ENCODE results near the gene NOD2. TPM values are rescaled to one million over a fixed set of nuclear protein-coding genes. Genes with fewer than 3 reads are reported as not detected.

Gene NOD2
- total and polyA plus RNA-seq, 4 donors, result 2.1 to 14.1 (median 5.9) TPM

DNA sequence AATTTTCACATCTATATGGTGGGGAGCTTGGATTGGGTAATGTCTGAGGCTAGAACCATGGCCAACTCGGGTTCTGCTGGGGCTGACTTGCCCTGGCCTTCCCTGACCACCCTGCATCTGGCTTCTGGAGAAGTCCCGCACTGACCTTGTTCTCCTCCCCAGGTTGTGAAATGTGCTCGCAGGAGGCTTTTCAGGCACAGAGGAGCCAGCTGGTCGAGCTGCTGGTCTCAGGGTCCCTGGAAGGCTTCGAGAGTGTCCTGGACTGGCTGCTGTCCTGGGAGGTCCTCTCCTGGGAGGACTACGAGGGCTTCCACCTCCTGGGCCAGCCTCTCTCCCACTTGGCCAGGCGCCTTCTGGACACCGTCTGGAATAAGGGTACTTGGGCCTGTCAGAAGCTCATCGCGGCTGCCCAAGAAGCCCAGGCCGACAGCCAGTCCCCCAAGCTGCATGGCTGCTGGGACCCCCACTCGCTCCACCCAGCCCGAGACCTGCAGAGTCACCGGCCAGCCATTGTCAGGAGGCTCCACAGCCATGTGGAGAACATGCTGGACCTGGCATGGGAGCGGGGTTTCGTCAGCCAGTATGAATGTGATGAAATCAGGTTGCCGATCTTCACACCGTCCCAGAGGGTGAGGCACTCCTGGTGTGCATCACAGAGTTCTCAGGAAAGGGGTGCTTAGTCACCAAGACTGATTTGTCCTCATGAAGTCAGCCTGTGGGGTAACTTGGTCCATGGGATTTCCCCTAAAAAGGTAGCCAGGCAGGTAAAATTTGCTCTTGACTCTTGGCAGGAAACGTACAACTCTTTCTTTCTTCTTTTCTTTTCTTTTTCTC, 6.1 kb downstream of the NOD2 start:
- DNase-seq (no peak), ATAC-seq (ENCODE audit: insufficient read depth, low FRiP score) (no peak)
- Histone ChIP-seq H3K9me3 (ENCODE audit: control insufficient read depth in 4 of 4, insufficient read depth in 3 of 4, low read length in 3 of 4) (peaks cover 0 to 8% (median 4%) of the 10 kb centered on the region in 4 donors), H3K4me3 (no peak overlapping the region), H3K4me1 (ENCODE audit: control insufficient read depth in 5 of 5, insufficient read depth in 5 of 5, low read length in 5 of 5) (peaks cover 0 to 15% (median 0%) of the 10 kb centered on the region in 5 donors), H3K9ac (ENCODE audit: insufficient read depth in 1 of 2, low read length in 2 of 2) (no peak overlapping the region), H3K36me3 (ENCODE audit: control insufficient read depth in 4 of 4, insufficient read depth in 4 of 4, low read length in 4 of 4) (no peaks in the 10 kb centered on the region), H3K27ac (ENCODE audit: low read depth in 1 of 2, low read length in 1 of 2) (no peak overlapping the region), H3K27me3 (ENCODE audit: control insufficient read depth in 3 of 3, insufficient read depth in 3 of 3, low read length in 2 of 3) (no peaks in the 10 kb centered on the region)
- 65 to 80% methylated on average over 16 to 19 of the region's 19 CpGs for WGBS, 2 donors
- TF ChIP-seq, protein P1, sequence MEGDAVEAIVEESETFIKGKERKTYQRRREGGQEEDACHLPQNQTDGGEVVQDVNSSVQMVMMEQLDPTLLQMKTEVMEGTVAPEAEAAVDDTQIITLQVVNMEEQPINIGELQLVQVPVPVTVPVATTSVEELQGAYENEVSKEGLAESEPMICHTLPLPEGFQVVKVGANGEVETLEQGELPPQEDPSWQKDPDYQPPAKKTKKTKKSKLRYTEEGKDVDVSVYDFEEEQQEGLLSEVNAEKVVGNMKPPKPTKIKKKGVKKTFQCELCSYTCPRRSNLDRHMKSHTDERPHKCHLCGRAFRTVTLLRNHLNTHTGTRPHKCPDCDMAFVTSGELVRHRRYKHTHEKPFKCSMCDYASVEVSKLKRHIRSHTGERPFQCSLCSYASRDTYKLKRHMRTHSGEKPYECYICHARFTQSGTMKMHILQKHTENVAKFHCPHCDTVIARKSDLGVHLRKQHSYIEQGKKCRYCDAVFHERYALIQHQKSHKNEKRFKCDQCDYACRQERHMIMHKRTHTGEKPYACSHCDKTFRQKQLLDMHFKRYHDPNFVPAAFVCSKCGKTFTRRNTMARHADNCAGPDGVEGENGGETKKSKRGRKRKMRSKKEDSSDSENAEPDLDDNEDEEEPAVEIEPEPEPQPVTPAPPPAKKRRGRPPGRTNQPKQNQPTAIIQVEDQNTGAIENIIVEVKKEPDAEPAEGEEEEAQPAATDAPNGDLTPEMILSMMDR (IDR thresholded peaks at IDR 0.05; ENCODE audit: control extremely low read depth, extremely low read depth), result no peak

- no peak overlapping the region for H3K27ac ChIP-seq (ENCODE audit: low read depth in 1 of 2, low read length in 1 of 2)
- DNase-seq, result no peak
- WGBS, 2 donors, result 60 to 80% methylated on average over 3 of the region's 3 CpGs
- H3K36me3 ChIP-seq (ENCODE audit: control insufficient read depth in 4 of 4, insufficient read depth in 4 of 4, low read length in 4 of 4), result no peaks in the 10 kb centered on the region
- peaks cover 0 to 8% (median 4%) of the 10 kb centered on the region in 4 donors for H3K9me3 ChIP-seq (ENCODE audit: control insufficient read depth in 4 of 4, insufficient read depth in 3 of 4, low read length in 3 of 4)
- ATAC-seq (ENCODE audit: insufficient read depth, low FRiP score), result no peak
- no peaks in the 10 kb centered on the region for H3K27me3 ChIP-seq (ENCODE audit: control insufficient read depth in 3 of 3, insufficient read depth in 3 of 3, low read length in 2 of 3)
- peaks cover 0 to 4% (median 0%) of the 10 kb centered on the region in 5 donors for H3K4me1 ChIP-seq (ENCODE audit: control insufficient read depth in 5 of 5, insufficient read depth in 5 of 5, low read length in 5 of 5)
- no peak overlapping the region for H3K9ac ChIP-seq (ENCODE audit: insufficient read depth in 1 of 2, low read length in 2 of 2)
- TF ChIP-seq, protein P1 (IDR thresholded peaks at IDR 0.05; ENCODE audit: control extremely low read depth, extremely low read depth), result no peak
- H3K4me3 ChIP-seq, result no peak overlapping the region
Observed at GRCh38 chr16:50702725-50703124, 9.3 kb downstream of the NOD2 start.

GRCh38 chr16:50704245-50704644, 10.8 kb downstream of the NOD2 start:
- ATAC-seq (ENCODE audit: insufficient read depth, low FRiP score) (no peak), DNase-seq (no peak)
- no peaks in the 10 kb centered on the region for H3K27me3 ChIP-seq (ENCODE audit: control insufficient read depth in 3 of 3, insufficient read depth in 3 of 3, low read length in 2 of 3)
- 95 to 100% methylated on average over 1 of the region's 1 CpG for whole genome bisulfite sequencing, 2 donors
- H3K27ac ChIP-seq (ENCODE audit: low read depth in 1 of 2, low read length in 1 of 2), result no peak overlapping the region
- H3K9me3 ChIP-seq (ENCODE audit: control insufficient read depth in 4 of 4, insufficient read depth in 3 of 4, low read length in 3 of 4), result peaks cover 0 to 8% (median 4%) of the 10 kb centered on the region in 4 donors
- TF ChIP-seq, protein P1 (IDR thresholded peaks at IDR 0.05; ENCODE audit: control extremely low read depth, extremely low read depth), result no peak
- no peaks in the 10 kb centered on the region for H3K36me3 ChIP-seq (ENCODE audit: control insufficient read depth in 4 of 4, insufficient read depth in 4 of 4, low read length in 4 of 4)
- peaks cover 0 to 6% (median 0%) of the 10 kb centered on the region in 5 donors for H3K4me1 ChIP-seq (ENCODE audit: control insufficient read depth in 5 of 5, insufficient read depth in 5 of 5, low read length in 5 of 5)
- no peak overlapping the region for H3K9ac ChIP-seq (ENCODE audit: insufficient read depth in 1 of 2, low read length in 2 of 2)
- no peak overlapping the region for H3K4me3 ChIP-seq
